ENCODE measurements around the gene PLEKHH1. TPM values are rescaled to one million over a fixed set of nuclear protein-coding genes. Genes with fewer than 3 reads are reported as not detected.

Gene PLEKHH1
- total and polyA plus RNA-seq, 2 experiments from 2014 or later: 14.7 to 33.9 TPM

DNA sequence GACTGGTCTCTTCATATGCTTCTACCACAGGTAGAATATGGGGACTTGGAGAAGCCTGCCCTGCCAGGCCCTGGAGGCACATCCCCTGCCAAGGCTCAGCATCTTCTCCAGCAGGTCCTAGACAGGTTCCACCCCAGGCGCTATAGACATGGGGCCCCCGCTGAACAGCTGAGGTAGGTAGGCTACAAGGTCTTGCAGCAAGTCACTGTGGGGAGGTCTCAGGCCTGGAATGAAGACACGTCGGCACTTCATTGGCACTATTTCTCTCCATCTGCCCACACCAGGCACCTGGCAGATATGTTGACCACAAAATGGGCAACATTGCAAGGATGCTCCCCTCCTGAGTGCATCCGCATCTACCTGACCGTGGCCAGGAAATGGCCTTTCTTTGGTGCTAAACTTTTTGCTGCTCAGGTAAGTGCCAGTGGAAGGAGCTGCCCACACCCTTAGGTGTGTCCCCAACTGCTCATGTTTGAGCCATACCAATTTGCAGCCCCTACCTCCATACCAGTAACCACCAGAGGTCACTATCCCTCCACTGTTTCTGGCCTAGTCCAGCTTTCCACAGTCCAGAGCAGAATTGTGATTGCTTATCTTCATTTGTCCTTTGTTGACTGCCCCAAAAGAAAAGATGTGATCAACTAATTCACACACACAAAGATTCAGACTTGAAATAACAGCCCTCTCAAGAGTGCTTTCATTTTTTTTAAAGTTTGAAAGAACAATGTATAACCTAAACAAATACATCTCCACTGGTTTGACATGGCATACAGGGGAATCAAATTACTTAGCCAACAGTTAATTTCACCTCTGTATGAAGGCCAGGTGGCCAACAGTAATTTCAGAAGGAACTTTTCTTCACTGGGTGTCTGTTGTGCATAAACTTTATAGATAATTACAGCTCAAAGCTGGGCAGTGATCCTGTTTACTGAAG lies 50.9 kb downstream of the PLEKHH1 start:
- no peaks in the 10 kb centered on the region for H3F3A ChIP-seq (replicated peaks; ENCODE audit: low read depth)
- H3K79me2 ChIP-seq (replicated peaks; ENCODE audit: insufficient read depth): no peaks in the 10 kb centered on the region
- no peaks in the 10 kb centered on the region for H3K9me2 ChIP-seq (ENCODE audit: insufficient read depth)
- TF ChIP-seq, protein P1, sequence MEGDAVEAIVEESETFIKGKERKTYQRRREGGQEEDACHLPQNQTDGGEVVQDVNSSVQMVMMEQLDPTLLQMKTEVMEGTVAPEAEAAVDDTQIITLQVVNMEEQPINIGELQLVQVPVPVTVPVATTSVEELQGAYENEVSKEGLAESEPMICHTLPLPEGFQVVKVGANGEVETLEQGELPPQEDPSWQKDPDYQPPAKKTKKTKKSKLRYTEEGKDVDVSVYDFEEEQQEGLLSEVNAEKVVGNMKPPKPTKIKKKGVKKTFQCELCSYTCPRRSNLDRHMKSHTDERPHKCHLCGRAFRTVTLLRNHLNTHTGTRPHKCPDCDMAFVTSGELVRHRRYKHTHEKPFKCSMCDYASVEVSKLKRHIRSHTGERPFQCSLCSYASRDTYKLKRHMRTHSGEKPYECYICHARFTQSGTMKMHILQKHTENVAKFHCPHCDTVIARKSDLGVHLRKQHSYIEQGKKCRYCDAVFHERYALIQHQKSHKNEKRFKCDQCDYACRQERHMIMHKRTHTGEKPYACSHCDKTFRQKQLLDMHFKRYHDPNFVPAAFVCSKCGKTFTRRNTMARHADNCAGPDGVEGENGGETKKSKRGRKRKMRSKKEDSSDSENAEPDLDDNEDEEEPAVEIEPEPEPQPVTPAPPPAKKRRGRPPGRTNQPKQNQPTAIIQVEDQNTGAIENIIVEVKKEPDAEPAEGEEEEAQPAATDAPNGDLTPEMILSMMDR (conservative IDR thresholded peaks at IDR 0.05; ENCODE audit: low read depth in 2 of 2): peak; percentile 77 to 89
- TF ChIP-seq STAT1 (IDR thresholded peaks at IDR 0.05; ENCODE audit: unreplicated experiment) (no peak), JUNB (IDR thresholded peaks at IDR 0.05; ENCODE audit: unreplicated experiment) (no peak)
- TF ChIP-seq, protein P2, sequence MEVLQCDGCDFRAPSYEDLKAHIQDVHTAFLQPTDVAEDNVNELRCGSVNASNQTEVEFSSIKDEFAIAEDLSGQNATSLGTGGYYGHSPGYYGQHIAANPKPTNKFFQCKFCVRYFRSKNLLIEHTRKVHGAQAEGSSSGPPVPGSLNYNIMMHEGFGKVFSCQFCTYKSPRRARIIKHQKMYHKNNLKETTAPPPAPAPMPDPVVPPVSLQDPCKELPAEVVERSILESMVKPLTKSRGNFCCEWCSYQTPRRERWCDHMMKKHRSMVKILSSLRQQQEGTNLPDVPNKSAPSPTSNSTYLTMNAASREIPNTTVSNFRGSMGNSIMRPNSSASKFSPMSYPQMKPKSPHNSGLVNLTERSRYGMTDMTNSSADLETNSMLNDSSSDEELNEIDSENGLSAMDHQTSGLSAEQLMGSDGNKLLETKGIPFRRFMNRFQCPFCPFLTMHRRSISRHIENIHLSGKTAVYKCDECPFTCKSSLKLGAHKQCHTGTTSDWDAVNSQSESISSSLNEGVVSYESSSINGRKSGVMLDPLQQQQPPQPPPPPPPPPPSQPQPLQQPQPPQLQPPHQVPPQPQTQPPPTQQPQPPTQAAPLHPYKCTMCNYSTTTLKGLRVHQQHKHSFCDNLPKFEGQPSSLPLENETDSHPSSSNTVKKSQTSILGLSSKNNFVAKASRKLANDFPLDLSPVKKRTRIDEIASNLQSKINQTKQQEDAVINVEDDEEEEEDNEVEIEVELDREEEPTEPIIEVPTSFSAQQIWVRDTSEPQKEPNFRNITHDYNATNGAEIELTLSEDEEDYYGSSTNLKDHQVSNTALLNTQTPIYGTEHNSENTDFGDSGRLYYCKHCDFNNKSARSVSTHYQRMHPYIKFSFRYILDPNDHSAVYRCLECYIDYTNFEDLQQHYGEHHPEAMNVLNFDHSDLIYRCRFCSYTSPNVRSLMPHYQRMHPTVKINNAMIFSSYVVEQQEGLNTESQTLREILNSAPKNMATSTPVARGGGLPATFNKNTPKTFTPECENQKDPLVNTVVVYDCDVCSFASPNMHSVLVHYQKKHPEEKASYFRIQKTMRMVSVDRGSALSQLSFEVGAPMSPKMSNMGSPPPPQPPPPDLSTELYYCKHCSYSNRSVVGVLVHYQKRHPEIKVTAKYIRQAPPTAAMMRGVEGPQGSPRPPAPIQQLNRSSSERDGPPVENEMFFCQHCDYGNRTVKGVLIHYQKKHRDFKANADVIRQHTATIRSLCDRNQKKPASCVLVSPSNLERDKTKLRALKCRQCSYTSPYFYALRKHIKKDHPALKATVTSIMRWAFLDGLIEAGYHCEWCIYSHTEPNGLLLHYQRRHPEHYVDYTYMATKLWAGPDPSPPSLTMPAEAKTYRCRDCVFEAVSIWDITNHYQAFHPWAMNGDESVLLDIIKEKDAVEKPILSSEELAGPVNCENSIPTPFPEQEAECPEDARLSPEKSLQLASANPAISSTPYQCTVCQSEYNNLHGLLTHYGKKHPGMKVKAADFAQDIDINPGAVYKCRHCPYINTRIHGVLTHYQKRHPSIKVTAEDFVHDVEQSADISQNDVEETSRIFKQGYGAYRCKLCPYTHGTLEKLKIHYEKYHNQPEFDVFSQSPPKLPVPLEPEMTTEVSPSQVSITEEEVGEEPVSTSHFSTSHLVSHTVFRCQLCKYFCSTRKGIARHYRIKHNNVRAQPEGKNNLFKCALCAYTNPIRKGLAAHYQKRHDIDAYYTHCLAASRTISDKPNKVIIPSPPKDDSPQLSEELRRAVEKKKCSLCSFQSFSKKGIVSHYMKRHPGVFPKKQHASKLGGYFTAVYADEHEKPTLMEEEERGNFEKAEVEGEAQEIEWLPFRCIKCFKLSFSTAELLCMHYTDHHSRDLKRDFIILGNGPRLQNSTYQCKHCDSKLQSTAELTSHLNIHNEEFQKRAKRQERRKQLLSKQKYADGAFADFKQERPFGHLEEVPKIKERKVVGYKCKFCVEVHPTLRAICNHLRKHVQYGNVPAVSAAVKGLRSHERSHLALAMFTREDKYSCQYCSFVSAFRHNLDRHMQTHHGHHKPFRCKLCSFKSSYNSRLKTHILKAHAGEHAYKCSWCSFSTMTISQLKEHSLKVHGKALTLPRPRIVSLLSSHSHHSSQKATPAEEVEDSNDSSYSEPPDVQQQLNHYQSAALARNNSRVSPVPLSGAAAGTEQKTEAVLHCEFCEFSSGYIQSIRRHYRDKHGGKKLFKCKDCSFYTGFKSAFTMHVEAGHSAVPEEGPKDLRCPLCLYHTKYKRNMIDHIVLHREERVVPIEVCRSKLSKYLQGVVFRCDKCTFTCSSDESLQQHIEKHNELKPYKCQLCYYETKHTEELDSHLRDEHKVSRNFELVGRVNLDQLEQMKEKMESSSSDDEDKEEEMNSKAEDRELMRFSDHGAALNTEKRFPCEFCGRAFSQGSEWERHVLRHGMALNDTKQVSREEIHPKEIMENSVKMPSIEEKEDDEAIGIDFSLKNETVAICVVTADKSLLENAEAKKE (CRISPR knock-in tag; IDR thresholded peaks at IDR 0.05): no peak
- H3K27me3 ChIP-seq (ENCODE audit: insufficient read depth): no peaks in the 10 kb centered on the region
- no peak overlapping the region for H3K27ac ChIP-seq (ENCODE audit: low read depth)
- Mint-ChIP-seq H3K27me3 (ENCODE audit: insufficient read depth, low read depth, poor library complexity) (peaks cover 1% of the 10 kb centered on the region), H3K27ac (no peak overlapping the region), H3K36me3 (ENCODE audit: low read depth) (peaks cover 18% of the 10 kb centered on the region), H3K9me3 (no peaks in the 10 kb centered on the region), H3K4me1 (no peaks in the 10 kb centered on the region), H3K4me3 (no peak overlapping the region)
- no peaks in the 10 kb centered on the region for H3K4me1 ChIP-seq (ENCODE audit: insufficient read depth)
- no peaks in the 10 kb centered on the region; the same call in 1 of the 2 replicates for H3K36me3 ChIP-seq (ENCODE audit: insufficient read depth)
- no peak overlapping the region for H2AFZ ChIP-seq
- no peak overlapping the region for H3K4me2 ChIP-seq
- ATAC-seq (peak; percentile 98), DNase-seq (ENCODE audit: low spot score) (peak; percentile 74)
- H4K20me1 ChIP-seq (replicated peaks; ENCODE audit: insufficient read depth): no peaks in the 10 kb centered on the region; the same call in 1 of the 2 replicates
- H3K4me3 ChIP-seq: no peak overlapping the region

Measured in GM23338 (cell line).